HG03521 (cell line): ENCODE data around the gene UQCRC1.

Experiments
- ATAC-seq: cut with Tn5 transposase; IDR thresholded peaks from one replicate; pipeline ENCODE4 v1.9.1; 2021; ENCODE audit warnings: mild to moderate bottlenecking, moderate library complexity; ENCODE audit not compliant: unreplicated experiment

UQCRC1 gene

GRCh38 chr3:48599077-48599501 lies 10.4 kb downstream of the UQCRC1 start:
- ATAC-seq = no peak

GRCh38 chr3:48598323-48599076 lies 10.9 kb downstream of the UQCRC1 start:
- ATAC-seq = no peak

- ATAC-seq = no peak
Observed at GRCh38 chr3:48597408-48597800, 12.0 kb downstream of the UQCRC1 start.

- ATAC-seq = no peak
Observed at GRCh38 chr3:48596676-48597407, 12.6 kb downstream of the UQCRC1 start.

- ATAC-seq = no peak
Observed at GRCh38 chr3:48596157-48596556, 13.3 kb downstream of the UQCRC1 start.

- ATAC-seq = no peak
Observed at GRCh38 chr3:48595526-48596121, 13.8 kb downstream of the UQCRC1 start.

GRCh38 chr3:48595075-48595525 lies 14.3 kb downstream of the UQCRC1 start, which contains the start of gene COL7A1:
TSS of gene COL7A1 (minus strand) at chr3:48595329. CDS start at chr3:48595159, 170 bp downstream.
- no peak for ATAC-seq

GRCh38 chr3:48594417-48595049 lies 14.9 kb downstream of the UQCRC1 start:
- no peak for ATAC-seq

GRCh38 chr3:48593337-48593736 lies 16.1 kb downstream of the UQCRC1 start:
- ATAC-seq = no peak

- ATAC-seq = no peak
Observed at GRCh38 chr3:48592519-48593087, 16.8 kb downstream of the UQCRC1 start.

- no peak for ATAC-seq
Observed at GRCh38 chr3:48591886-48592518, 17.4 kb downstream of the UQCRC1 start.

- no peak for ATAC-seq
Observed at GRCh38 chr3:48591436-48591835, 18.0 kb downstream of the UQCRC1 start.

- no peak for ATAC-seq
Observed at GRCh38 chr3:48588230-48588629, 21.2 kb downstream of the UQCRC1 start.

- no peak for ATAC-seq
Observed at GRCh38 chr3:48587686-48588085, 21.8 kb downstream of the UQCRC1 start.

GRCh38 chr3:48585411-48585810 lies 24.0 kb downstream of the UQCRC1 start:
- ATAC-seq = no peak

GRCh38 chr3:48584836-48585235 lies 24.6 kb downstream of the UQCRC1 start:
- no peak for ATAC-seq

GRCh38 chr3:48581621-48582481 lies 27.6 kb downstream of the UQCRC1 start:
- ATAC-seq = no peak

- ATAC-seq = no peak
Observed at GRCh38 chr3:48576647-48577046, 32.8 kb downstream of the UQCRC1 start.

GRCh38 chr3:48575366-48575765 lies 34.1 kb downstream of the UQCRC1 start:
- no peak for ATAC-seq
